Germinal center (tissue), 1 donor: ENCODE measurements around the gene CCDC7.
A peak's percentile ranks its signal among the peaks of the same experiment; 100 is the strongest.
"Not testable (repeated sequence)": the region's sequence is repeated elsewhere in the genome, so short reads cannot be mapped to it uniquely, and the experiment has no call there.

Experiments used
- DNase-seq: peaks from one replicate; pipeline ENCODE4 v3.0.0; 2012; ENCODE audit warnings: mixed read lengths, low spot score

Gene CCDC7

GRCh38 chr10:32699683-32700082, 253.7 kb downstream of the CCDC7 start:
- not testable (repeated sequence) for DNase-seq

DNA sequence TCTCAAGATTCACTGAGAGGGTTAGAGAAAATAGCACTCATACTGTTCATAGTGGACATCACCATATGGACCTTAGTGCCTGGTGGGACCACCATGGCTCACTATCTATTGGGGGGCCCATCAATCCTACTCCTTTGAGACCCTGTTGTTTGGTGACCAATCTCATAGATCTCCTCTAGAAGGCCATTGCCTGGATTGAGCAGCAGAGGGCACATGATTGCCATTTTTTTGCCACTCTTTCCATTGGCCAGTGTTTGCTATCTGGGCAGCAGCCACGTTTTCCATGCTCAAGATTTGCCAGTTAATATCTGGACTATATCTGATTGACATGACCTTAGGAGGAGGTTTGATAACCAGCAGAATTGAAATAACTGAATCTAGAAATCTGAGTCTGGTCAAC, 267.6 kb downstream of the CCDC7 start:
- no peak for DNase-seq

DNA sequence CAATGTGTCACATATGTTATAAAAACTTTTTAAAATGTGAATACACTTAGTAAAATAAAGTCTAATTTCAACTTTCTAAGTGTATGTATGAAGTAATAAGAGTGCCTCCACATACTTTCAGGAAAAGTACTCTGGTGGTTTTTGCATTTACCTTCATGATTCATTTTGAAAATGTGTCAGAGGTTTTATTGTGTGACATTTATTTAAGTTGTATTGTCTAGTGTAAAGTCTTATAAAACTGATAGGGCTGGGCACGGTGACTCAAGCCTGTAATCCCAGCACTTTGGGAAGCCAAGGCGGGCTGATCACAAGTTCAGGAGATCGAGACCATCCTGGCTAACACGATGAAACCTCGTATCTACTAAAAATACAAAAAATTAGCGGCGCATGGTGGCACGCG, 285.6 kb downstream of the CCDC7 start:
- no peak for DNase-seq

DNA sequence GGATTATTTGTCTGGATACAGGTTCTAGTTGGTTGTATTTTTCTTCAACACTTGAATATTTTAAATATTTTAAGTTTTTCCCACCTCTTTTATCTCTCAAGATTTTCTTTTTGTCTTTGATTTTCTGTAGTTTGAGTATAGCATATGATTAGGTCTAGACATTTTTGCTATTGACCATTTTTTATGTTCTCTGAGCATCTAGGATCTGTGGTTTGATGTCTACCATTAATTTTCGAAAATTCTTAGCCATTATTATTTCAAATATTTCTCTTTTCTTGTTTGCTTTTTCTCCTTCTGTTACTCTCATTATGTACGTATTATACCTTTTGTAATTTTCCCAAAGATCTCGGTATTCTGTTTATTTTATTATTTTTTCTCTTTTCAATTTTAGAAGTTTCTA, 293.0 kb downstream of the CCDC7 start:
- no peak for DNase-seq

- no peak for DNase-seq
Measured at GRCh38 chr10:32744321-32744720, 298.4 kb downstream of the CCDC7 start.

DNA sequence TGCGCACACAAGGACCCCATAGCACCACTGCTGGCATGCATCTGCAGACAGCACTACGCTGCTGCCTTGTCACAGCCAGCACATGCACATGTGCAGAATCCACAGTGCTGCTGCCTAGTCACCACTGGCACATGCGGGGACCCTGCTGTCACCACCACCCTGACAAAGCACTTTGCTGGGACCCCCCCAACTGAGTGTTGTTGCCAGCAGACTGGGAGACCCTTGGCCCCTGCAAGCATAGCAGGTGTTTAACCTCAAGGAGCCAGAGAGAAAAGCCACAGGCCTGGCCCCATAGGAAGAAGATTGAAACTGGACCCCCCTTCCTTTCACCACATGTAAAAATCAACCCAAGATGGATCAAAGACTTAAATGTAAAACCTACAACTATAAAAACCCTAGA, 300.9 kb downstream of the CCDC7 start:
- no peak for DNase-seq

DNA sequence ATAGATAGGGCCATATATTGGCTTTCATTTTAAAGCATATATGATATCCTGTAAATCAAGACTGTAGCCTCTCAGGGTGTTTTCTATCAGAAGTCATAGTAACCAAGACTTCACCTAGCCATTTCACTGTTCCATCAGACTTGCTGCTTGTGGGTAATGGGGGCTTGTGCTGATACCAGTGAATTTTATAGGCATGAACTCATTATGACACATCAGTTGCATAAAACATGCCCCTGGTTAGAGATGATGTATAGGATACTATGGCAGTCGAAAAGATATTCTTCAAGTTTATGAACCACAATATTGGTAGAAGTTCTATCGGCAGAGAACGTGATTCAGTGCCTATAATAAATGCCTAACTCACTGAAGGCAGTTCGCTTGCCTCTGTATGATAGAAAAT, 305.6 kb downstream of the CCDC7 start:
- DNase-seq, result no peak

DNA sequence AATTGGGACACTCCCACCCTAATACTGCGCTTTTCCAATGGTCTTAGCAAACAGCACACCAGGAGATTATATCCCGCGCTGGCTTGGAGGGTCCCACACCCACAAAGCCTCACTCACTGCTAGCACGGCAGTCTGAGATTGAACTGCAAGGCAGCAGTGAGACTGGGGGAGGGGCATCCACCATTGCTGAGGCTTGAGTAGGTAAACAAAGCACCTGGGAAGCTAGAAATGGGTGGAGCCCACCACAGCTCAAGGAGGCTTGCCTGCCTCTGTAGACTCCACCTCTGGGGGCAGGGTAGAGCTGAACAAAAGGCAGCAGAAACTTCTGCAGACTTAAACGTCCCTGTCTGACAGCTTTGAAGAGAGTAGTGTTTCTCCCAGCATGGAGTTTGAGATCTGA, 309.0 kb downstream of the CCDC7 start:
- DNase-seq, result not testable (repeated sequence)

DNA sequence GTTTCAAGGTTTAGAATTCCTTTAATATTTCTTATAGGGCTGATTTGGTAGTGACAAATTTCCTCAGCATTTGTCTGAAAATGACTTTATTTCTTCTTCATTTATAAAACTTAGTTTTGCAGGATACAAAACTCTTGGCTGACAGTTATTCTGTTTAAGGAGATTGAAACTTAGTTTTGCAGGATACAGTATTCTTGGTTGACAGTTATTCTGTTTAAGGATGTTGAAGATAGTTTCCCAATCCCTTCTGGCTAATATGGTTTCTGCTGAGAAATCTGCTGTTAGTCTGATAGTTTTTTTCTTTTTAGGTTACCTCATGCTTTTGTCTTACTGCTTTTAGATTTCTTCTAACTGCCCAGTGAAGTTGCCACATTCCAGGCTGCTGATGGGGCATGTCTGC, 325.3 kb downstream of the CCDC7 start:
- no peak for DNase-seq

DNA sequence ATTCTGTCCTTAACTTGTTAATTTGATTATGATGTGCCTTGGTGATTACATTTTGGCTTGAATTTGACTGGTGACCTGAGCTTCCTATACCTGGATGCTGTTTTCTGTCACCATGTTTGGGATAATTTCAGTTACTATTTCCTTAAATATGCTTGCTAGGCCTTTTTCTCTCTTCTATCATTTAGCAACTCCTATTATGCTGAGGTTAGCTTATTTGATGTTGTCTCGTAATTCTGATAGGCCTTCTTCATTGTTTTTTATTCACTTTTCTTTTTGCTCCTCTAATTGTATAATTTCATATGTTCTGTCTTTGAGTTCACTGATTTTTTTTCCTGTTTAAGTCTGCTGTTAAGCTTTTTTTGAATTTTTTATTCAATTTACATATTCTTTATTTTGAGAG, 327.2 kb downstream of the CCDC7 start:
- no peak for DNase-seq

- DNase-seq, result no peak
Measured at GRCh38 chr10:32786968-32787367, 341.0 kb downstream of the CCDC7 start.

DNA sequence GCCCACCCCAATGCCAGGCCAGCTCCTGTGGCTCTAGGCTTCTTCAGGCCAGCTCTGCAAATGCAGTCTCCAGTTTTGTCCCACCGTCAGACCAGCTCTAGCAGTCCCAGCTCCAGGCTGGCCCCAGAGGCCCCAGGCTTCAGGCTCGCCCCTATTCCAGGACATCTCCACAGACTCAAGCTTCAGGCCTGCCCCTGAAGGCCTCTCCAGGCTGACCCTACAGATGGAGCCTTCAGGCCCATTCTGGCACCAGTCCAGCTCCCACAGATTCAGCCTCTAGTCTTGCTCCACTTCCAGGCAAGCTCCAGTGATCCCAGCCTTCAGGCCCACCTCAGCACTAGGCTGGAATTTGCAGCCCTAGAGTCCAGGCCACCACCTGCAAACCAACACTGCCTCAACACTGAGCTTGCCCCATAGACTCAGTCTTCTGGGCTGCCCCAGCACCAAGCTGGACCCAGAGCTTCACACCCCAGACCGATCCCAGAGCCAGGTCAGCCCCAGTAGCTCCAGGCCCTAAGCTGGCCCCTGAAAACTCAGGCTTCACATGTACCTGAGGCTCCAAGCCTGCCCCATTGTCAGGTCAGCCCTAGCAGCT, 341.8 kb downstream of the CCDC7 start:
- DNase-seq, result no peak

DNA sequence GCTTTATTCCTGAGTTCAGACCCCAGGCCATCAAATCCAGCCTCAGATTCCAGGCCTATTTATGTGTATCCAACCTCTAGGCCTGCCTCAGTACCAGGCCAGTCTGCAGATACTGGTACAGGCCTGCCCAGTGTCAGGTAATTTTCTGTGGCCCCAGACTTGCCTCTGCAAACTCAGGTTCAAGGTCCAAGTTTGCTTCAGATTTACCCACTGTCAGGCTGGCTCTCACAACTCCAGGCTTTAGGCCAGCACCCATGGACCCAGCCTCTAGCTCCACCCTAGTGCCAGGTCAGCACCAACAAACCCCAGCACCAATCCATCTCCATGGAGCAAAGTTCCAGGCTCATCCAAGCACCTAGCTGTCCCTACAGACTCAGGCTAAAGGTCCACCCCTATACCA, 342.4 kb downstream of the CCDC7 start:
- no peak for DNase-seq

DNA sequence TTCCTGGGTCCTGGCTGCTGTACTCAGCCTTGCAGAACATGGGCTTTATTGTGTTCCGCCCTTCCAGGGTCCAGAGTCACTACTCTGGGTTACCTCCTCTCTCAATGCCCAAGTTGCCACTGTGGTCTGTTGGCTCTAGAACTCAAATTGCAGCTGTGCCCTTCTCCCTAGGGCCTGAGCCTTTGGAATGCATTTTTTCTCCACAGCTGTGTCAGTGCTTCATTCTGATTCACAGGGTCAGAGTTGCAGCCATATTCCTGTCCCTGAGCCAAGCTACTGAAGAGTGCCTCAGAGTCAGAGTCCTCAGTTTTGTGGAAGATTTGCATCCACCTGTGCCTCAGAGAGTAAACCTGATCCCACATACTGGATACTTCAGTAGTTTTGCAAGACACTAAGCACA, 344.5 kb downstream of the CCDC7 start:
- DNase-seq, result no peak

GRCh38 chr10:32793033-32793432, 347.1 kb downstream of the CCDC7 start:
- DNase-seq, result no peak

- DNase-seq, result peak; percentile 6
Measured at GRCh38 chr10:32795598-32796183, 349.8 kb downstream of the CCDC7 start.

DNA sequence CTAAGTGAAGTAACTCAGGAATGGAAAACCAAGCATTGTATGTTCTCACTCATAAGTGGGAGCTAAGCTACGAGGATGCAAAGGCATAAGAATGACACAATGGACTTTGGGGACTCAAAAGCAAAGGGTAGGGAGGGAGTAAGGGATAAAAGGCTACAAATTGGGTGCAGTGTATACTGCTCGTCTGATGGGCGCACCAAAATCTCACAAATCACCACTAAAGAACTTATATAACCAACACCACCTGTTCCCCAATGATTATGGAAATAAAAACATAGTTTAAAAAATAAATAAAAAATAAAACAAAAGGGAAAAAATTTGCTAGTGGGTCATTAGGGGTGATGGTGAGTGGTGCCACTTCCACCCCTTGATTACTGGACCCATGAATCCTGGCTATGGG, 351.5 kb downstream of the CCDC7 start:
- not testable (repeated sequence) for DNase-seq

- no peak for DNase-seq
Measured at GRCh38 chr10:32846974-32847373, 401.0 kb downstream of the CCDC7 start.

GRCh38 chr10:32851301-32851700, 405.4 kb downstream of the CCDC7 start:
- no peak for DNase-seq

DNA sequence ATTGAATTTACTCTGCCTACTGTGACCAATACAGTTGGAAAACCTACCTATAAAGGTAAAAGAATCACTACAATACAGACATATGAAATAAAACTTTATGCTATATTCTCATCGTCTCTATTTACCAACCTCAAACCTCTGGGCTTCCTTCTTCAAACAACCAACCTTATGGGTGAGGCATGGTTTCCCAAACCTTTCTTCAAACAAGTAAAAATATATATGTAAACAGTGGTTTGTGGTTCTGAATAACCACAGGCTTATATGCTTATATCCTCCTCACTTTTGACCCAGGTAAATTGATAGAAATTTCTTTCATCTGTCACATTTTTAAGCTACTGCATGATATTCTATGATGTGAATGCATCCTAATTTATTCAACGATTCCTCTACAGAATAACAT, 408.5 kb downstream of the CCDC7 start:
- DNase-seq, result no peak

DNA sequence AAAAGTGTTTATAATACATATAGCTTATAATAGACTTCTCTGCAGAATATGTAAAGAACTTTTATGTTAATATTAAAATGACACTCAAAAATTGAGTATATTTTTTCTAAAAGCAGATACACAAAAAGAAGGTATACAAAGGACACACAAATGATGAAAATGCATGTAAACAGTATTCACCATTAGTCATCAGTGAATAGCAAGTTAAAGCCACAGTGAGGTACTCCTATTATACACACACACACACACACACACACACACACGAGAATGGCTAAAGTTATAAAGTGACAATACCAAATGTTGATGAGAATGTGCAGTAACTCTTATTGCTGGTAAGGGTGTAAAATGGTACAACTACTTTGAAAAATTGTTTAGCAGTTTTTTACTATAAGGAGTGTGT, 419.2 kb downstream of the CCDC7 start:
- no peak for DNase-seq

DNA sequence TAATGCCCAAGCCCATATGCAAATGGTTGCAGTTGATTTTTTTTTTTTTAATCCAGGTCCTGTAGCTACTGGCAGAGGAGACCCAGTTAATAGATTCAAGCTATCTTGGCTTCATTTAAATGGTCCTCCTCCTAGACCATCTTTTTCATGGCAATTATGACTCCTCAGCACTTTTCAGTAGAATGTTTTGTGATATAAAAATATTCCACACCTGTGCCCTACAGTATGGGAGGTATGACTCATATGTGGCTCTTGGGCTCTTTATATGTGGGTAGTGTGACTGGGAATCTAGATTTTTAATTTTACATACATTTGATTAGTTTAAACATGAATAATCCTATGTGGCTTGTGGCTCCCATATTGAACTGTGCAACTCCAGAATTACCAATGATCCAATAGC, 432.0 kb downstream of the CCDC7 start:
- DNase-seq, result no peak

DNA sequence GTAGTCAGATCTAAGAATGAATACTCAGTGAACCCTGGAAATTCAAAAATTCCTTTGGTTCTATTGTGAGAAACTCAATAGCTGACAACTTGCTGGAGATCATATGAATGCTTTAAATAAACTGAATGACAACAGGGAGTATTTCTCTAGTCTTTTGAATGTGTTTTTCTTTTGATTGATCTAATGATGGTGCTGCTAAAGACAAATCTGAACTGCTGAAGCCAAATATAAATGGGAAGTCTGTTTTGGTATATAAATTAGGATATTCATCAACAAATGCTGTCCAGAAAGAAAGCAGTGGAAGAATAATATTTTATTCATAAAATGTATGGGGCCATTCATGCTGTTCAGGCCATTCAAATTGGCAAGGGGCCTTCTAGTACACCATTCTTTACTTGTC, 432.7 kb downstream of the CCDC7 start:
- DNase-seq, result no peak

DNA sequence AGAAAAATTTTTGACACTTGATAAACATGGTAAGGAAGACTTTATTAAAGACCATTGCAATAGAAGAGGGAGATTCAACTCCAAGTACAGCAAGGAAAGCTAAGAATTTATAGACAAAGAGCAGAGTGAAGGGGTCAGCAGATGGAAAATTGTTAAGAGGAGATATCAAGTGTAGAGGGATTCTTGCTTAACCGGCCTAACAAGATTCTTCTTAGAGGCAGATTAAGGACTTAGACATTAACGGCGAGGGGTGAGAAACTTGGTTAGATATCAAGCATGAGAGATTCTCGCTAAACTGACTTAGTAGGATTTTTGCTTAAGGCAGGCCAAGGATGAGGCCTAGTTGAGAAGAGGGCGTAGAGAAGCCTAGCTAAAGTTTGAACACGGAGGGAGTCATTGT, 436.1 kb downstream of the CCDC7 start:
- DNase-seq, result no peak
